HepG2 (cell line): ENCODE measurements around the gene CAPN8.

Experiments
- ELF4 ChIP-seq: sonication (generic); formaldehyde crosslinking; IDR thresholded peaks from 2 replicates; pipeline ENCODE4 v1.5.0; 2020; ENCODE audit warnings: missing genetic modification reagents, mild to moderate bottlenecking, moderate library complexity, borderline replicate concordance
- FOSL2 ChIP-seq: sonication (generic); formaldehyde crosslinking; IDR thresholded peaks from 2 replicates; pipeline ENCODE4 v1.4.0; 2020; ENCODE audit warnings: missing genetic modification reagents
- JUN ChIP-seq: sonication (generic); formaldehyde crosslinking; IDR thresholded peaks from 2 replicates; pipeline ENCODE4 v1.4.0; 2020; ENCODE audit warnings: mild to moderate bottlenecking, missing genetic modification reagents
- MXD4 ChIP-seq: IDR thresholded peaks from 2 replicates; pipeline ENCODE4 v1.6.1; 2016; ENCODE audit warnings: mild to moderate bottlenecking, missing biosample characterization, missing genetic modification reagents
- PAX8 ChIP-seq: sonication (generic); formaldehyde crosslinking; IDR thresholded peaks from 2 replicates; pipeline ENCODE4 v1.8.0; 2022; ENCODE audit warnings: mild to moderate bottlenecking, missing genetic modification reagents, borderline replicate concordance
- POLR2A ChIP-seq, 2 experiments: IDR thresholded peaks; 2 replicates each; pipeline ENCODE4 v1.6.1; 2011; ENCODE audit warnings: low read depth in 2 of 2, low read length in 2 of 2, mild to moderate bottlenecking in 1 of 2, moderate library complexity in 1 of 2; ENCODE audit not compliant: insufficient read depth in 1 of 2
- SETDB1 ChIP-seq: sonication (generic); formaldehyde crosslinking; IDR thresholded peaks from 2 replicates; pipeline ENCODE4 v1.5.1; 2020; ENCODE audit warnings: missing genetic modification reagents, mild to moderate bottlenecking, borderline replicate concordance
- SP1 ChIP-seq, 2 experiments: fragments of 450-650 bp in 1 of 2; sonication (generic) in 1 of 2; formaldehyde crosslinking in 1 of 2; IDR thresholded peaks; 2 replicates each; pipeline versions ENCODE4 v1.4.0 to v1.6.1; 2016 to 2020; ENCODE audit warnings: missing genetic modification reagents in 1 of 2
- ZNF274 ChIP-seq: sonication (generic); formaldehyde crosslinking; IDR thresholded peaks from 2 replicates; pipeline ENCODE4 v1.5.1; 2020; ENCODE audit warnings: mild to moderate bottlenecking, missing genetic modification reagents
- ZNF326 ChIP-seq: sonication (generic); formaldehyde crosslinking; IDR thresholded peaks from 2 replicates; pipeline ENCODE4 v1.4.0; 2020; ENCODE audit warnings: missing genetic modification reagents, borderline replicate concordance
- TF ChIP-seq, protein P1 (sequence below): sonication (generic); formaldehyde crosslinking; IDR thresholded peaks from 2 replicates; pipeline ENCODE4 v1.5.0; 2020; ENCODE audit warnings: mild to moderate bottlenecking, missing genetic modification reagents, moderate library complexity
- TF ChIP-seq, protein P2 (sequence below): sonication (generic); formaldehyde crosslinking; IDR thresholded peaks from 2 replicates; pipeline ENCODE4 v1.4.0; 2020; ENCODE audit warnings: missing genetic modification reagents
- TF ChIP-seq, protein P3 (sequence below): sonication (generic); formaldehyde crosslinking; IDR thresholded peaks from 2 replicates; pipeline ENCODE4 v1.8.1; 2023; ENCODE audit warnings: mild to moderate bottlenecking, missing genetic modification reagents, borderline replicate concordance
- TF ChIP-seq, protein P4 (sequence below): IDR thresholded peaks from 2 replicates; pipeline ENCODE4 v1.6.1; 2016; ENCODE audit warnings: missing compliant biosample characterization, missing genetic modification reagents, borderline replicate concordance

- TF ChIP-seq, protein P1, sequence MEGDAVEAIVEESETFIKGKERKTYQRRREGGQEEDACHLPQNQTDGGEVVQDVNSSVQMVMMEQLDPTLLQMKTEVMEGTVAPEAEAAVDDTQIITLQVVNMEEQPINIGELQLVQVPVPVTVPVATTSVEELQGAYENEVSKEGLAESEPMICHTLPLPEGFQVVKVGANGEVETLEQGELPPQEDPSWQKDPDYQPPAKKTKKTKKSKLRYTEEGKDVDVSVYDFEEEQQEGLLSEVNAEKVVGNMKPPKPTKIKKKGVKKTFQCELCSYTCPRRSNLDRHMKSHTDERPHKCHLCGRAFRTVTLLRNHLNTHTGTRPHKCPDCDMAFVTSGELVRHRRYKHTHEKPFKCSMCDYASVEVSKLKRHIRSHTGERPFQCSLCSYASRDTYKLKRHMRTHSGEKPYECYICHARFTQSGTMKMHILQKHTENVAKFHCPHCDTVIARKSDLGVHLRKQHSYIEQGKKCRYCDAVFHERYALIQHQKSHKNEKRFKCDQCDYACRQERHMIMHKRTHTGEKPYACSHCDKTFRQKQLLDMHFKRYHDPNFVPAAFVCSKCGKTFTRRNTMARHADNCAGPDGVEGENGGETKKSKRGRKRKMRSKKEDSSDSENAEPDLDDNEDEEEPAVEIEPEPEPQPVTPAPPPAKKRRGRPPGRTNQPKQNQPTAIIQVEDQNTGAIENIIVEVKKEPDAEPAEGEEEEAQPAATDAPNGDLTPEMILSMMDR (CRISPR knock-in tag): no peak
- TF ChIP-seq MXD4 (CRISPR knock-in tag) (no peak), FOSL2 (CRISPR knock-in tag) (no peak), JUN (no peak), PAX8 (CRISPR knock-in tag) (no peak), SP1 (IDR thresholded peaks at IDR 0.05) (no peak), SP1 (CRISPR knock-in tag; IDR thresholded peaks at IDR 0.05) (no peak), ZNF326 (no peak), ZNF274 (no peak), SETDB1 (CRISPR knock-in tag) (no peak), ELF4 (CRISPR knock-in tag) (no peak), POLR2A (IDR thresholded peaks at IDR 0.05; ENCODE audit: insufficient read depth in 1 of 2, low read depth in 2 of 2, low read length in 2 of 2) (no peak)
- TF ChIP-seq, protein P2, sequence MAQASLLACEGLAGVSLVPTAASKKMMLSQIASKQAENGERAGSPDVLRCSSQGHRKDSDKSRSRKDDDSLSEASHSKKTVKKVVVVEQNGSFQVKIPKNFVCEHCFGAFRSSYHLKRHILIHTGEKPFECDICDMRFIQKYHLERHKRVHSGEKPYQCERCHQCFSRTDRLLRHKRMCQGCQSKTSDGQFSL (CRISPR knock-in tag): no peak
- TF ChIP-seq, protein P3, sequence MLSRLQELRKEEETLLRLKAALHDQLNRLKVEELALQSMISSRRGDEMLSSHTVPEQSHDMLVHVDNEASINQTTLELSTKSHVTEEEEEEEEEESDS (CRISPR knock-in tag): no peak
- TF ChIP-seq, protein P4, sequence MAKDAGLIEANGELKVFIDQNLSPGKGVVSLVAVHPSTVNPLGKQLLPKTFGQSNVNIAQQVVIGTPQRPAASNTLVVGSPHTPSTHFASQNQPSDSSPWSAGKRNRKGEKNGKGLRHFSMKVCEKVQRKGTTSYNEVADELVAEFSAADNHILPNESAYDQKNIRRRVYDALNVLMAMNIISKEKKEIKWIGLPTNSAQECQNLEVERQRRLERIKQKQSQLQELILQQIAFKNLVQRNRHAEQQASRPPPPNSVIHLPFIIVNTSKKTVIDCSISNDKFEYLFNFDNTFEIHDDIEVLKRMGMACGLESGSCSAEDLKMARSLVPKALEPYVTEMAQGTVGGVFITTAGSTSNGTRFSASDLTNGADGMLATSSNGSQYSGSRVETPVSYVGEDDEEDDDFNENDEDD: no peak
Measured at GRCh38 chr1:223631956-223632355, 33.5 kb downstream of the CAPN8 start.
